ENCODE measurements around the gene ALAS1. TPM values are rescaled to one million over a fixed set of nuclear protein-coding genes. Genes with fewer than 3 reads are reported as not detected.
A peak's percentile ranks its signal among the peaks of the same experiment; 100 is the strongest.

Gene ALAS1
- total and polyA plus RNA-seq, 9 of the 15 experiments (the other 6 are each of a cell fraction or from before 2014, with no cell fraction given) = 21.4 to 49.5 (median 34.4) TPM

- TF ChIP-seq ELK1 (CRISPR knock-in tag; IDR thresholded peaks at IDR 0.05) (no peak), SIN3A (IDR thresholded peaks at IDR 0.05; ENCODE audit: borderline replicate concordance in 2 of 2, control insufficient read depth in 1 of 2, low read depth in 2 of 2, low read length in 2 of 2) (no peak), ZNF384 (IDR thresholded peaks at IDR 0.05; ENCODE audit: low read depth, low read length) (no peak), NELFE (IDR thresholded peaks at IDR 0.05; ENCODE audit: insufficient read depth, insufficient read length) (no peak), MAFG (tag; conservative IDR thresholded peaks at IDR 0.05) (no peak), PHB2 (IDR thresholded peaks at IDR 0.05; ENCODE audit: low read depth) (no peak), PTRF (tag; IDR thresholded peaks at IDR 0.05) (no peak), KDM1A (IDR thresholded peaks at IDR 0.05) (0 out of 4 replicates have a peak, but pooled peaks have one; percentile 12 to 24), ZNF124 (CRISPR knock-in tag; IDR thresholded peaks at IDR 0.05) (no peak), TCF3 (CRISPR knock-in tag; IDR thresholded peaks at IDR 0.05) (peak; percentile 71), ZNF764 (CRISPR knock-in tag; IDR thresholded peaks at IDR 0.05; ENCODE audit: low read depth) (no peak), E2F4 (CRISPR knock-in tag; IDR thresholded peaks at IDR 0.05; ENCODE audit: low read depth) (no peak), NFIC (IDR thresholded peaks at IDR 0.05) (peak; percentile 54), HDGF (IDR thresholded peaks at IDR 0.05) (no peak), RUNX1 (IDR thresholded peaks at IDR 0.05; ENCODE audit: low read depth) (no peak), IRF9 (tag; IDR thresholded peaks at IDR 0.05) (no peak)
- TF ChIP-seq, protein P1, sequence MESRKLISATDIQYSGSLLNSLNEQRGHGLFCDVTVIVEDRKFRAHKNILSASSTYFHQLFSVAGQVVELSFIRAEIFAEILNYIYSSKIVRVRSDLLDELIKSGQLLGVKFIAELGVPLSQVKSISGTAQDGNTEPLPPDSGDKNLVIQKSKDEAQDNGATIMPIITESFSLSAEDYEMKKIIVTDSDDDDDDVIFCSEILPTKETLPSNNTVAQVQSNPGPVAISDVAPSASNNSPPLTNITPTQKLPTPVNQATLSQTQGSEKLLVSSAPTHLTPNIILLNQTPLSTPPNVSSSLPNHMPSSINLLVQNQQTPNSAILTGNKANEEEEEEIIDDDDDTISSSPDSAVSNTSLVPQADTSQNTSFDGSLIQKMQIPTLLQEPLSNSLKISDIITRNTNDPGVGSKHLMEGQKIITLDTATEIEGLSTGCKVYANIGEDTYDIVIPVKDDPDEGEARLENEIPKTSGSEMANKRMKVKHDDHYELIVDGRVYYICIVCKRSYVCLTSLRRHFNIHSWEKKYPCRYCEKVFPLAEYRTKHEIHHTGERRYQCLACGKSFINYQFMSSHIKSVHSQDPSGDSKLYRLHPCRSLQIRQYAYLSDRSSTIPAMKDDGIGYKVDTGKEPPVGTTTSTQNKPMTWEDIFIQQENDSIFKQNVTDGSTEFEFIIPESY (CRISPR knock-in tag; IDR thresholded peaks at IDR 0.05) = no peak
- TF ChIP-seq, protein P2, sequence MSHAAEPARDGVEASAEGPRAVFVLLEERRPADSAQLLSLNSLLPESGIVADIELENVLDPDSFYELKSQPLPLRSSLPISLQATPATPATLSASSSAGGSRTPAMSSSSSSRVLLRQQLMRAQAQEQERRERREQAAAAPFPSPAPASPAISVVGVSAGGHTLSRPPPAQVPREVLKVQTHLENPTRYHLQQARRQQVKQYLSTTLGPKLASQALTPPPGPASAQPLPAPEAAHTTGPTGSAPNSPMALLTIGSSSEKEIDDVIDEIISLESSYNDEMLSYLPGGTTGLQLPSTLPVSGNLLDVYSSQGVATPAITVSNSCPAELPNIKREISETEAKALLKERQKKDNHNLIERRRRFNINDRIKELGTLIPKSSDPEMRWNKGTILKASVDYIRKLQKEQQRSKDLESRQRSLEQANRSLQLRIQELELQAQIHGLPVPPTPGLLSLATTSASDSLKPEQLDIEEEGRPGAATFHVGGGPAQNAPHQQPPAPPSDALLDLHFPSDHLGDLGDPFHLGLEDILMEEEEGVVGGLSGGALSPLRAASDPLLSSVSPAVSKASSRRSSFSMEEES (CRISPR knock-in tag; IDR thresholded peaks at IDR 0.05) = no peak
Observed at GRCh38 chr3:52171514-52172261, 26.3 kb upstream of the ALAS1 start (continued).

Data from K562 (cell line).